Raji (cell line): Measurements from ENCODE around the gene SLAMF6.

ENCODE experiments used
- POLR2A ChIP-seq: IDR thresholded peaks from 2 replicates; pipeline ENCODE4 v1.6.1; 2011; ENCODE audit warnings: low read depth, low read length, control low read depth; ENCODE audit not compliant: insufficient read depth

Gene SLAMF6

GRCh38 chr1:160520999-160521398 lies 2.1 kb downstream of the SLAMF6 start:
- peak; percentile 29; the same call in 1 of the 2 replicates for TF ChIP-seq POLR2A

- no peak for TF ChIP-seq POLR2A
Measured at GRCh38 chr1:160520582-160520981, 2.5 kb downstream of the SLAMF6 start.

- TF ChIP-seq POLR2A = no peak
Measured at GRCh38 chr1:160519642-160520435, 3.2 kb downstream of the SLAMF6 start.

- no peak for TF ChIP-seq POLR2A
Measured at GRCh38 chr1:160504651-160505050, 18.4 kb downstream of the SLAMF6 start.

GRCh38 chr1:160503087-160503486 lies 20.0 kb downstream of the SLAMF6 start:
- no peak for TF ChIP-seq POLR2A

- no peak for TF ChIP-seq POLR2A
Measured at GRCh38 chr1:160500321-160500990, 22.6 kb downstream of the SLAMF6 start.

- no peak for TF ChIP-seq POLR2A
Measured at GRCh38 chr1:160499631-160500030, 23.4 kb downstream of the SLAMF6 start.

GRCh38 chr1:160496334-160496733 lies 26.7 kb downstream of the SLAMF6 start:
- no peak for TF ChIP-seq POLR2A

- TF ChIP-seq POLR2A = no peak
Measured at GRCh38 chr1:160494620-160495019, 28.4 kb downstream of the SLAMF6 start.

GRCh38 chr1:160492617-160493016 lies 30.4 kb downstream of the SLAMF6 start:
- TF ChIP-seq POLR2A = no peak

- no peak for TF ChIP-seq POLR2A
Measured at GRCh38 chr1:160491981-160492380, 31.1 kb downstream of the SLAMF6 start.

- TF ChIP-seq POLR2A = no peak
Measured at GRCh38 chr1:160491017-160491416, 32.0 kb downstream of the SLAMF6 start.

GRCh38 chr1:160489513-160490261 lies 33.4 kb downstream of the SLAMF6 start:
- peak; percentile 44; the same call in 1 of the 2 replicates for TF ChIP-seq POLR2A

GRCh38 chr1:160488347-160489058 lies 34.6 kb downstream of the SLAMF6 start:
- TF ChIP-seq POLR2A = peak; percentile 28; the same call in 1 of the 2 replicates

- TF ChIP-seq POLR2A = no peak
Measured at GRCh38 chr1:160486453-160486852, 36.6 kb downstream of the SLAMF6 start.
